ENCODE data around the gene ADAMTSL1. TPM values are rescaled to one million over a fixed set of nuclear protein-coding genes. Genes with fewer than 3 reads are reported as not detected.

The ADAMTSL1 gene
- total RNA-seq, 6 experiments from 2014 or later, result 0.73 to 2.1 (median 0.89) TPM

DNA sequence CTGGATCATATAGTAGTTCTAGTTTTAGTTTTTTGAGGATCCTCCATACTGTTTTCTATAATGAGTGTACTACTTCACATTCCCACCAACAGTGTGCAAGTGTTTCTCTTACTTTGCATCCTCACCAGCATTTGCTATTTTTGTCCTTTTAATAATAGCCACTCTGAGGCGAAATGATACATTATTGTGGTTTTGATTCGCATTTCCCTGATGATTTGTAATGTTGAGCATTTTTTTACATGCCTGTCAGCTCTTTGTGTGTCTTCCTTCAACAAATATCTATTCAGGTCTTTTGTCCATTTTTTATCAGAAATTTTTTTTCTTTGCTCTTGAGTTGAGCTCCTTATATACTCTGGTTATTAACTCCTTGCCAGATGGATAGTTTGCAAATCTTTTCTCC lies 114.0 kb downstream of the ADAMTSL1 start:
- Histone ChIP-seq H3K27me3 (no peaks in the 10 kb centered on the region), H3K27ac (no peak overlapping the region), H3K4me1 (no peaks in the 10 kb centered on the region), H3K9me3 (no peaks in the 10 kb centered on the region), H3K4me3 (no peak overlapping the region), H3K36me3 (no peaks in the 10 kb centered on the region)
- no peak for DNase-seq
- WGBS (ENCODE audit: insufficient coverage, low coverage, low lambda C conversion rate, missing lambda C conversion rate), result 70% methylated on average over 2 of the region's 2 CpGs
- intact Hi-C loops (cut with DNase I), result no loop called here
- no peak for TF ChIP-seq POLR2A (IDR thresholded peaks at IDR 0.05)
- TF ChIP-seq, protein P1, sequence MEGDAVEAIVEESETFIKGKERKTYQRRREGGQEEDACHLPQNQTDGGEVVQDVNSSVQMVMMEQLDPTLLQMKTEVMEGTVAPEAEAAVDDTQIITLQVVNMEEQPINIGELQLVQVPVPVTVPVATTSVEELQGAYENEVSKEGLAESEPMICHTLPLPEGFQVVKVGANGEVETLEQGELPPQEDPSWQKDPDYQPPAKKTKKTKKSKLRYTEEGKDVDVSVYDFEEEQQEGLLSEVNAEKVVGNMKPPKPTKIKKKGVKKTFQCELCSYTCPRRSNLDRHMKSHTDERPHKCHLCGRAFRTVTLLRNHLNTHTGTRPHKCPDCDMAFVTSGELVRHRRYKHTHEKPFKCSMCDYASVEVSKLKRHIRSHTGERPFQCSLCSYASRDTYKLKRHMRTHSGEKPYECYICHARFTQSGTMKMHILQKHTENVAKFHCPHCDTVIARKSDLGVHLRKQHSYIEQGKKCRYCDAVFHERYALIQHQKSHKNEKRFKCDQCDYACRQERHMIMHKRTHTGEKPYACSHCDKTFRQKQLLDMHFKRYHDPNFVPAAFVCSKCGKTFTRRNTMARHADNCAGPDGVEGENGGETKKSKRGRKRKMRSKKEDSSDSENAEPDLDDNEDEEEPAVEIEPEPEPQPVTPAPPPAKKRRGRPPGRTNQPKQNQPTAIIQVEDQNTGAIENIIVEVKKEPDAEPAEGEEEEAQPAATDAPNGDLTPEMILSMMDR (IDR thresholded peaks at IDR 0.05), result no peak
- ATAC-seq, result no peak

DNA sequence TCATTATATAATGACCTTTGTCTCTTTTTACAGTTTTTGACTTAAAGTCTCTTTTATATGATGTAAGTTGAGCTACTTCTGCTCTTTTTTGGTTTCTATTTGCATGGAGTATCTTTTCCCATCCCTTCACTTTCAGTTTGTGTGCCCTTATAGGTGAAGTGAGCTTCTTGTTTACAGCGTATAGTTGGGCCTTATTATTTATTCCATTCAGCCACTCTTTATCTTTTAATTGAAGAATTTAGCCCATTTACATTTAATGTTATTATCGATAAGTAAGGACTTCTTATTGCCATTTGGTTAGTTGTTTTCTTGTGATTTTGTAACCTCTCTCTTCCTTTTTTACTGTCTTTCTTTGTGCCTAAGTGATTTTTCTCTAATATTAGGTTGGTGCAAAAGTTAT lies 117.3 kb downstream of the ADAMTSL1 start:
- TF ChIP-seq, protein P1 (IDR thresholded peaks at IDR 0.05), result no peak
- TF ChIP-seq POLR2A (IDR thresholded peaks at IDR 0.05), result no peak
- Histone ChIP-seq H3K4me1 (no peaks in the 10 kb centered on the region), H3K36me3 (no peaks in the 10 kb centered on the region), H3K4me3 (no peak overlapping the region), H3K9me3 (no peaks in the 10 kb centered on the region), H3K27ac (no peak overlapping the region), H3K27me3 (no peaks in the 10 kb centered on the region)
- 88% methylated on average over 2 of the region's 2 CpGs for WGBS (ENCODE audit: insufficient coverage, low coverage, low lambda C conversion rate, missing lambda C conversion rate)
- intact Hi-C loops (cut with DNase I), result no loop called here
- ATAC-seq (no peak), DNase-seq (no peak)

DNA sequence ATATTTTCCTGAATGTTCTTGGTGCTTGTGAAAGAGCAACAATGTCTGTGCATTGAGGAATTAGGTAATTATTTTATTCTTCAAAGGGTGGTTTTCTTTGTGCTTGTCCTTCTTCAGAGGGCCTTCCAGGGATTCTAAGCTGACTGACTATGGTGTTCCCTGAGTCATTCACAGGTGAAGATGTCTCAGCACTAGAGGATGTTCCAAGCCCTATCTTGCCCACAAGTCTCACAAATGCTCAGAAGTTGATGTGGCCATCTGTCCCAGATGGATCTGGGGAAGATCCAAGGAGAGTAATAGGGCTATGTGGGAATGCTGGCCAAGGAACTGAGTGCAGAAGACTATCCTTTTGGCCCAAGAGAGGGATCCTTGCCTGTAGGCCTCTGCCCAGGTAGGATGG lies 120.9 kb downstream of the ADAMTSL1 start:
- no peaks in the 10 kb centered on the region for H3K4me1 ChIP-seq
- H3K36me3 ChIP-seq, result no peaks in the 10 kb centered on the region
- DNase-seq (no peak), ATAC-seq (no peak)
- no peaks in the 10 kb centered on the region for H3K9me3 ChIP-seq
- no peak overlapping the region for H3K27ac ChIP-seq
- intact Hi-C loops (cut with DNase I), result no loop called here
- TF ChIP-seq POLR2A (IDR thresholded peaks at IDR 0.05), result no peak
- TF ChIP-seq, protein P1 (IDR thresholded peaks at IDR 0.05), result no peak
- H3K27me3 ChIP-seq, result no peaks in the 10 kb centered on the region
- no peak overlapping the region for H3K4me3 ChIP-seq

DNA sequence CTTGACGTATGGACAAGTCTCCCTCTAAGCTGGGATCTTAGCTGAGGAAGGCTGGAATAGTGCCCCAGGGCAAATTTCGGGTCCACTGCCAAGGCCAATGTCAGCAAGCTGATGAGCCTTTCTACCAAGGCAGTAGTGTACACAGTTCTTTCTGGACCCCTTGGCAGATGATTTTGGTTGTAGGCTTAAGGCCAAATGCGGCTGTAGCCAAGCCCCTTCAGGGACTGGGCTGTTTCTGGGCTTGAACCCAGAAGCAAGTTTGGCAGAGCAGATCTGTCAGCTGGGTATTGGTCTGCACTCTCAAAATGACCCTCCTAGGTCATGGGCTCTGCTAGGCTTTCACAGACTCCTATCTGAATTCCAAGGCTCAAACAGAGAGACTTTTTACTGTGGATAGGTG lies 121.6 kb downstream of the ADAMTSL1 start:
- ATAC-seq (no peak), DNase-seq (no peak)

More for the DNA sequence above, 121.6 kb downstream of the ADAMTSL1 start:
- TF ChIP-seq, protein P1 (IDR thresholded peaks at IDR 0.05), result no peak
- no peak for TF ChIP-seq POLR2A (IDR thresholded peaks at IDR 0.05)
- intact Hi-C loops (cut with DNase I), result no loop called here
- no peaks in the 10 kb centered on the region for H3K27me3 ChIP-seq
- H3K4me3 ChIP-seq, result no peak overlapping the region
- H3K9me3 ChIP-seq, result no peaks in the 10 kb centered on the region
- peaks cover 0 to under 1% (median 0%) of the 10 kb centered on the region in 4 donors for H3K4me1 ChIP-seq
- H3K36me3 ChIP-seq, result no peaks in the 10 kb centered on the region
- H3K27ac ChIP-seq, result no peak overlapping the region
- WGBS (ENCODE audit: insufficient coverage, low coverage, low lambda C conversion rate, missing lambda C conversion rate), result no CpG with 5 or more reads among the region's 3 CpGs

Data from right lobe of liver (tissue), 6 donors.